Sigmoid colon (tissue), 7 donors: ENCODE results near the gene ADRA1B. TPM values are rescaled to one million over a fixed set of nuclear protein-coding genes. Genes with fewer than 3 reads are reported as not detected.
A peak's percentile ranks its signal among the peaks of the same experiment; 100 is the strongest.

Experiments used
- DNase-seq: peaks from one replicate; pipeline ENCODE4 v3.0.0-alpha.2; 2019
- H3K27ac ChIP-seq, 4 donors: fragments of 200-600 bp; sonication (generic); one replicate each; pipeline ENCODE4 v1.5.1; 2016 to 2019; ENCODE audit warnings: mild to moderate bottlenecking in 1 of 4
- H3K27me3 ChIP-seq, 3 donors: fragments of 200-600 bp; sonication (generic); one replicate each; pipeline ENCODE4 v1.5.1; 2019; ENCODE audit warnings: mild to moderate bottlenecking in 1 of 3
- H3K36me3 ChIP-seq, 4 donors: fragments of 200-600 bp; sonication (generic); one replicate each; pipeline ENCODE4 v1.5.1; 2016 to 2019
- H3K4me1 ChIP-seq, 4 donors: fragments of 200-600 bp; sonication (generic); one replicate each; pipeline ENCODE4 v1.5.1; 2017 to 2019
- H3K4me3 ChIP-seq, 4 donors: fragments of 200-600 bp; sonication (generic); one replicate each; pipeline ENCODE4 v1.5.1; 2017 to 2019; ENCODE audit warnings: mild to moderate bottlenecking in 2 of 4, moderate library complexity in 1 of 4
- H3K9me3 ChIP-seq, 4 donors: fragments of 200-600 bp in 3 of 4; sonication (generic) in 3 of 4; one replicate each; pipeline versions ENCODE4 v1.5.1 to v1.6.1; 2013 to 2019
- CTCF ChIP-seq, 4 experiments: fragments of 450-650 bp in 3 of 4; fragments of 200-600 bp in 1 of 4; IDR thresholded peaks; one replicate each; pipeline ENCODE4 v1.5.1; 2016 to 2019; ENCODE audit warnings: antibody characterized with exemption in 4 of 4, mild to moderate bottlenecking in 3 of 4, moderate library complexity in 2 of 4
- EP300 ChIP-seq, 4 donors: sonication (generic); formaldehyde crosslinking; IDR thresholded peaks; one replicate each; pipeline ENCODE4 v1.6.1; 2017; ENCODE audit warnings: antibody characterized with exemption in 4 of 4
- POLR2A ChIP-seq, 2 donors: fragments of 450-650 bp; IDR thresholded peaks; one replicate each; pipeline ENCODE4 v1.6.1; 2016; ENCODE audit warnings: antibody characterized with exemption in 2 of 2, mild to moderate bottlenecking in 2 of 2, moderate library complexity in 2 of 2
- POLR2AphosphoS5 ChIP-seq, 4 donors: sonication (generic); formaldehyde crosslinking; IDR thresholded peaks; one replicate each; pipeline ENCODE4 v1.6.1; 2017; ENCODE audit warnings: antibody characterized with exemption in 4 of 4
- WGBS, 2 donors: extraction: QIAGEN DNeasy Blood & Tissue Kit; methylation state at CpG; one replicate each; pipeline ENCODE4 v1.1.7; 2013; 5-methylcytosine and 5-hydroxymethylcytosine counted together
- intact Hi-C: fragments of 100-400 bp; cut with DNase I; formaldehyde crosslinking; loops from one replicate; pipeline ENCODE4 v1.15.1; 2023
- polyA plus RNA-seq, 3 donors: library from polyadenylated mRNA; stranded (reverse); fragments of 200-250 nt; gene quantifications; one replicate each; pipeline ENCODE4 v1.2.3, GENCODE V29; 2013
- total RNA-seq, 4 donors: library from RNA; depleted of rRNA; stranded (reverse); fragments of >200 nt; gene quantifications; one replicate each; pipeline ENCODE4 v1.1.0, GENCODE V29; 2016
- donor health status: healthy with polysubstance abuse.
- donor health status: Bipolar disorder and iron deficiency.
- donor health status: healthy.

Gene ADRA1B
- total and polyA plus RNA-seq, 7 donors: 0.36 to 1.8 (median 0.61) TPM; not detected in 1

DNA sequence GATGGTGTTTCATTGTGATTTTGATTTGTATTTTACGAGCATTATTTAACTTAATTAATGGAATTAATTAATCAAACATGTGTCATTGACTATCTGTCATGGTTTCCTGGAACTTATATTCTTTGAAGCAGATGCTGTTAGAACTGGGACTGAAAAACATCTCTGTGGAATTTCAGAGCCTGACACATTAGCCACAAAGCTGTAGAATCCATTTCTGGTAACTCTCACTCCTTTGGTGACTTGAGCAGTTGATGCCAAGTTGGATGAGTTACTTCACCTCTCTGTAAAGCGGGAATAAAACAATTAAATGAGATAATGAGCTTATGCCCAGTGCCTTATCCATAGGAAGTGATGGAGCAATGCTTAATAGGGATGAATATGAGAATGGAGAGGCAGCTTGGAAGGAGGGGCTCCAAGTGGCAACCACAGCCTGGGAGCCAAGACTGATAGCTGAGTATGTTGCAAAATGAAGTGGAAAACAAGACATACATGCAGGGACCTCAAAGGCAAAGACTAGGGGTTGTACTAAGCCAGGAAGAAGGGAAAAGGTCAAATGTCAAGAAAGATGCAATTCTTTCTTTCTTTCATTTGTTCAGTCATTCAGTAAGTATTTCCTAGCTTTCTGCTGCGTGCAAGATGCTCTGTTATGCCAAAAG lies 23.1 kb upstream of the ADRA1B start:
- no peak for DNase-seq
- Histone ChIP-seq H3K27ac (no peak overlapping the region), H3K4me1 (no peaks in the 10 kb centered on the region), H3K36me3 (no peaks in the 10 kb centered on the region), H3K4me3 (no peak overlapping the region), H3K27me3 (no peaks in the 10 kb centered on the region), H3K9me3 (no peaks in the 10 kb centered on the region)
- 89 to 90% methylated on average over 3 of the region's 3 CpGs for WGBS, 2 donors
- TF ChIP-seq EP300 (IDR thresholded peaks at IDR 0.05) (no peak), POLR2A (IDR thresholded peaks at IDR 0.05) (no peak), CTCF (IDR thresholded peaks at IDR 0.05) (no peak), POLR2AphosphoS5 (IDR thresholded peaks at IDR 0.05) (no peak)
- intact Hi-C loops: no loop called here

GRCh38 chr5:159894149-159894720 lies 22.0 kb upstream of the ADRA1B start:
- H3K36me3 ChIP-seq: no peaks in the 10 kb centered on the region
- intact Hi-C loops: no loop called here
- 67 to 74% methylated on average over 7 of the region's 7 CpGs for WGBS, 2 donors
- no peak for DNase-seq
- no peaks in the 10 kb centered on the region for H3K4me1 ChIP-seq
- TF ChIP-seq CTCF (IDR thresholded peaks at IDR 0.05) (no peak), POLR2A (IDR thresholded peaks at IDR 0.05) (no peak)
- H3K27me3 ChIP-seq: no peaks in the 10 kb centered on the region
- no peaks in the 10 kb centered on the region for H3K9me3 ChIP-seq
- H3K4me3 ChIP-seq: no peak overlapping the region
- peak overlapping the region in 1 of 4 donors; percentile 12 for H3K27ac ChIP-seq

DNA sequence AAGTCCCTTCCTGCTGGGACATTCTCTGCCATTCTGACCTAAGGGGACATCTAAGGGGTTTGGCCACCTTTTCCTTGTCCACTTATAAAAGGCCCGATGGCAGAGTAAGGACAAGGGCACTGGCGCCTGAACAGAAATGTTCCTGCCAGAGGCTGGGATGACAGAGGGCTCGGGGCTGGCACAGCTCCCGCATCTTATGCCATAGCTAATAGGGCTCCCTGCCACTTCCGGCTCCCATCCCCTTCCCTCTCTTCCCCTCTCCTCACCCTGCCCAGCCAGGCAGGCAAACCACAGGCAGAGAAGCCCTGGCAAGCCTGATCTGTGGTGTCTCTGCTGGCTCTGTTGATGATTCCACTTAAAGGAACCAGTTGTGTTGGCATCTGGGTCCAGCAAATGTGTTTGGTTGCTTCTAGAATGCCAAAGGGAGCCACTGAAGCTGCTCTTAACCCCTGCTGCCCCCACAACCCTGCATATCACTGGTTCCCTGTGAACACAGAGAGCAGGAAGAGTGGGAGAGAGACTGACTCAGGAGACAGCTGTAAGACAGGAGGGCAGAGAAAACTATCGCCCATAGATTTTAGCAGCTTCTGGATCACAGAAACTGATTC lies 18.4 kb upstream of the ADRA1B start:
- DNase-seq: no peak
- intact Hi-C loops: no loop called here
- H3K27ac ChIP-seq: no peak overlapping the region
- H3K27me3 ChIP-seq: no peaks in the 10 kb centered on the region
- no peaks in the 10 kb centered on the region for H3K9me3 ChIP-seq
- no peak overlapping the region for H3K4me3 ChIP-seq
- no peaks in the 10 kb centered on the region for H3K4me1 ChIP-seq
- H3K36me3 ChIP-seq: no peaks in the 10 kb centered on the region
- 87 to 88% methylated on average over 6 of the region's 6 CpGs for WGBS, 2 donors
- TF ChIP-seq EP300 (IDR thresholded peaks at IDR 0.05) (no peak), POLR2AphosphoS5 (IDR thresholded peaks at IDR 0.05) (no peak)

DNA sequence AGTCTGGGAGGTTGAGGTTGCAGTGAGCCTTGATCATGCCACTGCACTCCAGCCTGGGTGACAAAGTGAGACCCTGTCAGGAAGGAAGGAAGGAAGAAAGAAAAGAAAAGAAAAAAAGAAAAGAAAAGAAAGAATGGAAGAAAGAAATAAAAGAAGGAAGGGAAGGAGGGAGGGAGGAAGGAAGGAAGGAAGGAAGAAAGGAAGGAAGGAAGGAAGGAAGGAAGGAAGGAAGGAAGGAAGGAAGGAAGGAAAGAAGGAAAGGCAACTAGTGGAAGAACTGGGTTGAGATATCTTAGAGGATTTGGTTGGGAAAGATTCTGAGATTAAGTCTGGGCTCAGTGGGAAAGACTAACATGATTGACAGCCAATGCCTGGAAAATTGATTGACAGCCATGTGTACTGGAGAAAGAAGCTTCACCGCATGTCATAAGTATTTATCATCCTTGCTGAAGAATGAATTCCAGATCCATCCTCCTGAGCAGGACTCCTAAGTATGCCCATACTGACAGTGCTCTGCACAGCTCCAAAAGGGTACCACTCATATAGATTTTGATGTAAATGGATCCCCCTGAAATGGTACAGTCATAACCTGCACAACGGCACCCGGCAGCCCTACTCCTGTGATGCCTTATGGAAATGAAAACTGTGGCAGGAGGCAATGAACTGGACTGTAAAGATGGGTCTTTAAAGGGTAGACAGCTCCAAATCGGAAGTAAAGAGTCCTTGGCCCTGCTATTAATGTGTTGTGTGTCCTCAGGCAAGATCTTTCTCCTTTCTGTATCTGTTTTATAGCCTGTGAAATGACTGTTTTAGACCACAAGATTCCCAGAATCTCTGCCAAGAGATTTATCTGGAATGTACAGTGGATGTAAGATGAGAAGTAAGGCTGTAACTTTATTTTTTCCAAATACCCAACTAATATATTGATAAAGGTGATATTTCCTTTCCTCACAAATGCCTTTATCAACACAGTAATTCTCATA lies 16.9 kb upstream of the ADRA1B start:
- WGBS, 2 donors: 86 to 88% methylated on average over 4 of the region's 4 CpGs
- intact Hi-C loops: no loop called here
- H3K27me3 ChIP-seq: no peaks in the 10 kb centered on the region
- no peaks in the 10 kb centered on the region for H3K4me1 ChIP-seq
- DNase-seq: no peak
- H3K9me3 ChIP-seq: no peaks in the 10 kb centered on the region
- TF ChIP-seq CTCF (IDR thresholded peaks at IDR 0.05): no peak
- no peak for TF ChIP-seq POLR2AphosphoS5 (IDR thresholded peaks at IDR 0.05)
- TF ChIP-seq EP300 (IDR thresholded peaks at IDR 0.05): no peak
- H3K27ac ChIP-seq: no peak overlapping the region
- no peaks in the 10 kb centered on the region for H3K36me3 ChIP-seq
- H3K4me3 ChIP-seq: no peak overlapping the region

- Histone ChIP-seq H3K27ac (no peak overlapping the region), H3K9me3 (no peaks in the 10 kb centered on the region), H3K36me3 (no peaks in the 10 kb centered on the region), H3K27me3 (no peaks in the 10 kb centered on the region), H3K4me1 (no peaks in the 10 kb centered on the region), H3K4me3 (no peak overlapping the region)
- no peak for DNase-seq
- TF ChIP-seq POLR2A (IDR thresholded peaks at IDR 0.05): no peak
- TF ChIP-seq CTCF (IDR thresholded peaks at IDR 0.05): no peak
- TF ChIP-seq EP300 (IDR thresholded peaks at IDR 0.05): no peak
- TF ChIP-seq POLR2AphosphoS5 (IDR thresholded peaks at IDR 0.05): no peak
- intact Hi-C loops: no loop called here
- 67 to 77% methylated on average over 1 of the region's 1 CpG for WGBS, 2 donors
Observed at GRCh38 chr5:159901308-159901707, 15.0 kb upstream of the ADRA1B start.
